H1 (cell line): ENCODE results near the gene CEP97. TPM values are rescaled to one million over a fixed set of nuclear protein-coding genes. Genes with fewer than 3 reads are reported as not detected.

ENCODE experiments used
- CTCF ChIA-PET: fragments of 300-600 bp; sonication (Branson Sonifier 250); formaldehyde crosslinking; loops from one replicate; lab custom pipeline; 2021; ENCODE audit not compliant: partially characterized antibody; lab: Charles Lee
- POLR2A ChIA-PET: fragments of 300-600 bp; sonication (Branson Sonifier 250); formaldehyde crosslinking; loops from one replicate; lab custom pipeline; 2021; ENCODE audit warnings: inconsistent platforms; ENCODE audit not compliant: partially characterized antibody; lab: Charles Lee
- DNase-seq, 2 experiments: peaks; one replicate each; pipeline versions ENCODE4 v3.0.0 to v3.0.0-alpha.2; 2010 to 2022; ENCODE audit warnings: low spot score in 2 of 2, low read depth in 1 of 2, mixed read lengths in 1 of 2
- FAIRE-seq: peaks from 2 replicates; lab custom pipeline; 2011; peaks lifted over from hg19 to GRCh38; lab: Jason Lieb, UNC
- H2AFZ ChIP-seq: 2 replicates; pipeline ENCODE4 v1.8.1; 2012; ENCODE audit warnings: low read length, inconsistent platforms
- H2AK5ac ChIP-seq: 2 replicates; pipeline ENCODE4 v1.6.1; 2013; ENCODE audit warnings: low read depth, low read length
- H2BK120ac ChIP-seq: replicated peaks from 2 replicates; pipeline ENCODE3; 2013; ENCODE audit warnings: low read depth, low read length, inconsistent platforms
- H2BK12ac ChIP-seq: 2 replicates; pipeline ENCODE4 v1.6.1; 2013; ENCODE audit warnings: low read depth, low read length
- H2BK15ac ChIP-seq: 2 replicates; pipeline ENCODE4 v1.6.1; 2013; ENCODE audit warnings: low read length
- H2BK20ac ChIP-seq: 2 replicates; pipeline ENCODE4 v1.6.1; 2013; ENCODE audit warnings: low read length
- H2BK5ac ChIP-seq: 2 replicates; pipeline ENCODE4 v1.6.1; 2013; ENCODE audit warnings: low read depth, low read length
- H3K14ac ChIP-seq: 2 replicates; pipeline ENCODE4 v1.6.1; 2013; ENCODE audit warnings: inconsistent platforms; ENCODE audit not compliant: insufficient read length
- H3K18ac ChIP-seq: 2 replicates; pipeline ENCODE4 v1.6.1; 2013; ENCODE audit warnings: low read length; ENCODE audit errors: extremely low read depth
- H3K23ac ChIP-seq: 2 replicates; pipeline ENCODE4 v1.6.1; 2013; ENCODE audit warnings: inconsistent platforms; ENCODE audit not compliant: insufficient read length
- H3K23me2 ChIP-seq: 2 replicates; pipeline ENCODE4 v1.6.1; 2013; ENCODE audit warnings: low read depth, low read length
- H3K27ac ChIP-seq: 2 replicates; pipeline ENCODE4 v1.6.1; 2011; ENCODE audit warnings: low read depth, low read length, inconsistent platforms
- H3K27me3 ChIP-seq, 4 experiments: replicated peaks in 1 of 4; 1 replicate in 1 of 4; 2 replicates in 3 of 4; pipeline versions ENCODE4 v1.6.1 to v1.8.1; 2011 to 2013; ENCODE audit warnings: low read length in 3 of 4, mild to moderate bottlenecking in 3 of 4, inconsistent platforms in 2 of 4, mixed read lengths in 2 of 4, moderate library complexity in 1 of 4; ENCODE audit not compliant: control insufficient read depth in 3 of 4, insufficient read depth in 3 of 4; ENCODE audit errors: extremely low read depth in 1 of 4
- H3K36me3 ChIP-seq, 4 experiments: 2 replicates each; pipeline versions ENCODE4 v1.6.1 to v1.8.1; 2011 to 2013; ENCODE audit warnings: mild to moderate bottlenecking in 4 of 4, low read length in 3 of 4, moderate library complexity in 2 of 4, control low read depth in 1 of 4, inconsistent platforms in 1 of 4; ENCODE audit not compliant: insufficient read depth in 4 of 4, control insufficient read depth in 2 of 4
- H3K4ac ChIP-seq: replicated peaks from 2 replicates; pipeline ENCODE3; 2013; ENCODE audit warnings: low read length, low read depth, mixed read lengths, inconsistent platforms; ENCODE audit not compliant: insufficient read length
- H3K4me1 ChIP-seq, 4 experiments: replicated peaks in 1 of 4; 1 replicate in 1 of 4; 2 replicates in 3 of 4; pipeline versions ENCODE4 v1.6.1 to v1.8.1; 2011 to 2013; ENCODE audit warnings: low read length in 3 of 4, inconsistent platforms in 2 of 4, mixed read lengths in 1 of 4; ENCODE audit not compliant: insufficient read depth in 4 of 4, control insufficient read depth in 3 of 4
- H3K4me2 ChIP-seq, 2 experiments: 2 replicates each; pipeline versions ENCODE4 v1.6.1 to v1.8.1; 2011 to 2013; ENCODE audit warnings: low read depth in 2 of 2, low read length in 2 of 2, control low read depth in 1 of 2, inconsistent platforms in 1 of 2, mild to moderate bottlenecking in 1 of 2; ENCODE audit not compliant: insufficient read depth in 1 of 2
- H3K4me3 ChIP-seq, 4 experiments: fragments of 200-600, 300-600 bp in 1 of 4; sonication (generic), shearing (Covaris generic), sonication (Bioruptor Twin) in 1 of 4; 2 replicates each; pipeline versions ENCODE4 v1.5.1 to v1.8.1; 2011 to 2016; ENCODE audit warnings: low read length in 4 of 4, low read depth in 3 of 4, control low read depth in 2 of 4, inconsistent platforms in 2 of 4, mild to moderate bottlenecking in 2 of 4, mixed read lengths in 1 of 4, moderate library complexity in 1 of 4; ENCODE audit not compliant: insufficient read depth in 2 of 4; ENCODE audit errors: extremely low read depth in 1 of 4
- H3K56ac ChIP-seq: replicated peaks from 2 replicates; pipeline ENCODE3; 2013; ENCODE audit warnings: low read depth, mild to moderate bottlenecking, mixed read lengths, low read length, inconsistent platforms; ENCODE audit not compliant: insufficient read length
- H3K79me1 ChIP-seq: 2 replicates; pipeline ENCODE4 v1.6.1; 2013; ENCODE audit warnings: low read depth, low read length, control low read depth
- H3K79me2 ChIP-seq, 2 experiments: 2 replicates each; pipeline versions ENCODE4 v1.6.1 to v1.8.1; 2012 to 2013; ENCODE audit warnings: low read length in 2 of 2, mild to moderate bottlenecking in 2 of 2, inconsistent platforms in 1 of 2; ENCODE audit not compliant: insufficient read depth in 2 of 2, control insufficient read depth in 1 of 2
- H3K9ac ChIP-seq, 4 experiments: replicated peaks in 1 of 4; 1 replicate in 1 of 4; 2 replicates in 3 of 4; pipeline versions ENCODE4 v1.6.1 to v1.8.1; 2011 to 2013; ENCODE audit warnings: low read depth in 3 of 4, low read length in 3 of 4, control low read depth in 2 of 4, mild to moderate bottlenecking in 2 of 4, moderate library complexity in 2 of 4, inconsistent platforms in 1 of 4; ENCODE audit errors: extremely low read depth in 1 of 4
- H3K9me3 ChIP-seq, 2 experiments: 2 replicates each; pipeline versions ENCODE4 v1.6.1 to v1.8.1; 2012 to 2013; ENCODE audit warnings: mild to moderate bottlenecking in 2 of 2, moderate library complexity in 2 of 2, control low read depth in 1 of 2, inconsistent platforms in 1 of 2, low read depth in 1 of 2, low read length in 1 of 2, mixed read lengths in 1 of 2; ENCODE audit not compliant: insufficient read depth in 2 of 2
- H4K20me1 ChIP-seq, 2 experiments: replicated peaks in 1 of 2; 2 replicates each; pipeline versions ENCODE3 to v1.8.1; 2011 to 2013; ENCODE audit warnings: inconsistent platforms in 2 of 2, low read length in 2 of 2, mild to moderate bottlenecking in 1 of 2; ENCODE audit not compliant: insufficient read depth in 2 of 2, control insufficient read depth in 1 of 2
- H4K5ac ChIP-seq: 2 replicates; pipeline ENCODE4 v1.6.1; 2013; ENCODE audit warnings: low read length, low read depth, mixed read lengths, inconsistent platforms; ENCODE audit not compliant: insufficient read length
- H4K8ac ChIP-seq: 2 replicates; pipeline ENCODE4 v1.8.0; 2013; ENCODE audit warnings: mild to moderate bottlenecking, moderate library complexity, low read length, inconsistent platforms; ENCODE audit not compliant: insufficient read depth; ENCODE audit errors: extremely low read depth
- H4K91ac ChIP-seq: replicated peaks from 2 replicates; pipeline ENCODE3; 2013; ENCODE audit warnings: low read length, mixed read lengths, inconsistent platforms; ENCODE audit not compliant: insufficient read length
- ASH2L ChIP-seq: fragments of 200-600, 300-600 bp; sonication (generic); IDR thresholded peaks from one replicate; pipeline ENCODE4 v1.7.1; 2017; ENCODE audit warnings: low read length
- BACH1 ChIP-seq: IDR thresholded peaks from 2 replicates; pipeline ENCODE4 v1.6.1; 2012; ENCODE audit warnings: low read length, improper control_type of control experiment
- HDAC6 ChIP-seq: IDR thresholded peaks from one replicate; pipeline ENCODE4 v1.7.1; 2012; ENCODE audit warnings: low read depth, mild to moderate bottlenecking, inconsistent platforms, low read length, moderate library complexity
- MAFK ChIP-seq: IDR thresholded peaks from 2 replicates; pipeline ENCODE4 v1.6.1; 2012; ENCODE audit warnings: low read depth, mild to moderate bottlenecking, improper control_type of control experiment, low read length
- RFX5 ChIP-seq: IDR thresholded peaks from 2 replicates; pipeline ENCODE4 v1.6.1; 2011; ENCODE audit warnings: low read depth, low read length, improper control_type of control experiment, borderline replicate concordance
- SP4 ChIP-seq: IDR thresholded peaks from 2 replicates; pipeline ENCODE4 v1.6.1; 2012; ENCODE audit warnings: low read length, inconsistent platforms
- WGBS, 2 experiments: shearing (Covaris generic) in 1 of 2; methylation state at CpG; one replicate each; pipeline versions ENCODE4 v1.1.6 to v1.1.7; 2013 to 2015; ENCODE audit warnings: low lambda C conversion rate in 2 of 2, mixed read lengths in 2 of 2, inconsistent platforms in 1 of 2, low coverage in 1 of 2, missing lambda C conversion rate in 1 of 2; ENCODE audit not compliant: insufficient replicate concordance in 2 of 2, insufficient coverage in 1 of 2, insufficient read length in 1 of 2; ENCODE audit errors: extremely low coverage in 1 of 2, missing lambda C conversion rate in 1 of 2; 5-methylcytosine and 5-hydroxymethylcytosine counted together
- polyA plus RNA-seq, 7 experiments: library from polyadenylated mRNA; depleted of rRNA in 3 of 7; stranded (reverse) in 5 of 7; unstranded in 2 of 7; fragments of >200 nt in 5 of 7; fragments of 200-250 nt in 2 of 7; gene quantifications; 1 replicate in 5 of 7; 2 replicates in 1 of 7; 4 replicates in 1 of 7; pipeline versions ENCODE4 v1.2.1 to v1.2.3, GENCODE V29; 2011 to 2013; ENCODE audit warnings: missing spikeins in 2 of 7, mixed read lengths in 2 of 7
- total RNA-seq: library from RNA; stranded (reverse); fragmentation: NEBNext Ultra II Directional; extraction: Animal tissue kit (Norgen Biotek cat#: 25700); gene quantifications from 2 replicates; pipeline ENCODE4 v1.2.1, GENCODE V29; 2021

Gene CEP97
- total and polyA plus RNA-seq, 2 of the 8 experiments (the other 6 are each of a cell fraction or from before 2014, with no cell fraction given) = 1.6 to 13.2 TPM

DNA sequence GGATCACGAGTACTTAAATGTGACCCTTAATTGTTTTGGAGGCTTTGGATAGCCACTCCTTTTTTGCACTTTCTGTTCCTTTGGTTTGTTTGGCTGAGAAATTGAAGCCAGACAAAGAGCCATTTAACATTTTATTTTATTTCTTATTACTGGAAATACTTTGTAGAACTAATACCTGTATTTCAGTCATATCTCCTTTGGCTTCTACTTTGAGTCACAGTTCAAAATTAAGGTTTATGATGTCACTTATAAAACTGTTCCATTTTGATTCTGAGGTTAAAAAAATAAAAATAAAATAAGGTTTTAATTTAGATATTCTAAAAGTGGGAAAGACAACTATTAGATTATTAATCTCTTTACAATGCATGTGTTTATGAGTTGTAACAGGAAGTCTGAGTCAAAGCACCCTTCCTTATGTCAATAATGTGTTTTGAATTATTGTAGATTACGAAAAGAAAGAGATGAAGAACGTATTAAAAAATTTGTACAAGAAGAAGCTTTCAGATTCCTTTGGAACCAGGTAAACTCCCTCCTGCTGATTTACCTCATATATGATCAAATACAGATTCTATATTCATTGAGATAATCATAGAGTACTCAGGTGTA is 37.7 kb downstream of the CEP97 start:
- H4K91ac ChIP-seq = no peak overlapping the region
- H2BK15ac ChIP-seq = no peak overlapping the region
- no peak overlapping the region for H3K14ac ChIP-seq
- peaks cover 0 to 42% (median 19%) of the 10 kb centered on the region in 4 experiments; a peak in 7 of 8 replicates for H3K36me3 ChIP-seq
- no peak overlapping the region for H3K4me2 ChIP-seq
- no peaks in the 10 kb centered on the region for H4K20me1 ChIP-seq
- H4K5ac ChIP-seq = no peak overlapping the region
- no peak overlapping the region for H3K18ac ChIP-seq
- H3K4me1 ChIP-seq = no peaks in the 10 kb centered on the region
- H3K9ac ChIP-seq = no peak overlapping the region
- no peak overlapping the region for H2BK120ac ChIP-seq
- no peaks in the 10 kb centered on the region for H3K23me2 ChIP-seq
- H3K27ac ChIP-seq = no peak overlapping the region
- TF ChIP-seq RFX5 = no peak
- TF ChIP-seq ASH2L = no peak
- TF ChIP-seq MAFK = no peak
- no peak for TF ChIP-seq BACH1
- no peak for TF ChIP-seq HDAC6
- no peak for TF ChIP-seq SP4
- H2BK5ac ChIP-seq = no peak overlapping the region
- no peak overlapping the region for H2BK20ac ChIP-seq
- no peak for FAIRE-seq
- H2AK5ac ChIP-seq = no peak overlapping the region
- no peak for DNase-seq
- no peak overlapping the region for H4K8ac ChIP-seq
- no peak overlapping the region for H3K4ac ChIP-seq
- WGBS, 2 experiments = 97 to 100% methylated on average over 2 to 3 of the region's 3 CpGs
- H3K23ac ChIP-seq = no peak overlapping the region
- H2AFZ ChIP-seq = no peak overlapping the region
- no peak overlapping the region for H2BK12ac ChIP-seq
- CTCF ChIA-PET = interaction anchor here (0.6 kb wide), 1 partner anchor 71 kb away, joined by 3 read pairs; no protein-coding TSS in a partner anchor
- H3K27me3 ChIP-seq = peaks cover 0 to 1% (median 0%) of the 10 kb centered on the region in 4 experiments; a peak in 1 of 7 replicates
- H3K79me1 ChIP-seq = no peaks in the 10 kb centered on the region
- H3K4me3 ChIP-seq = no peak overlapping the region
- H3K9me3 ChIP-seq = no peaks in the 10 kb centered on the region
- no peaks in the 10 kb centered on the region for H3K79me2 ChIP-seq
- POLR2A ChIA-PET = no interaction called here
- no peak overlapping the region for H3K56ac ChIP-seq
